NCI-H146 (cell line): ENCODE results near the gene ANAPC2.

ENCODE experiments used
- DNase-seq: peaks from one replicate; lab custom pipeline; 2025; lab: John Stamatoyannopoulos, UW

Gene ANAPC2

DNA sequence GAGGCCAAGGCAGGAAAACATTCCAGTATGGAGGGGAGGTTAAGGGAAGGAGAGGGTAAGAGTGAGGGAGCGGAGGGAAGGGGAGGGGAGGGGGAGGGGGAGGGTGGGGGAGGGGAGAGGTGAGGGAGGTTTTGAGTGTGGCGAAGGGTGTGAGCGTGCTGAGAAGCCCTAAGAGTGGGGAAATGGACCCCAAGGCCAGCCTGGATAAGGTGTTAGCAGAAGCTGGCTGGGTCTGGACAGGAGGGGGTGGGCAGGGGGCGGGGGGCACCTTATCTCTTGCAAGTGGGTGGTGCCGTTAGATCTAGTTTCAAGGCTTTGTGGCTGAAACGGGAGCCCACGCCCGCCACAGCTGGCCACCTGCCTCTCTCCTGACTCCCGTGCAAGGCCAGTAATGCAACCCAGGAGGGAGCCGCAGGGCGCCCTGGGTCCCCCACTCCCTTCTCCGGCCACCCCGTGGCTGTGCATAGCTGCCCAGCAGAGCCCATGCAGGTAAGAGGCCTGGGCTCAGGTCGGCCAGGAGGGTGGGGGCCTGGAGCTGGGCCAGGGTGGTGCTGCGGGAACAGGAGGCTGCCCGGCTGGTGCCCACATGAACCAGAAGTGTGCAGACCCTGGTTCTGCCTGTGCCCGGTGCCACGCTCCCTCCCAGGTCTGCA, 39.6 kb upstream of the ANAPC2 start:
- peak; percentile 29 for DNase-seq

DNA sequence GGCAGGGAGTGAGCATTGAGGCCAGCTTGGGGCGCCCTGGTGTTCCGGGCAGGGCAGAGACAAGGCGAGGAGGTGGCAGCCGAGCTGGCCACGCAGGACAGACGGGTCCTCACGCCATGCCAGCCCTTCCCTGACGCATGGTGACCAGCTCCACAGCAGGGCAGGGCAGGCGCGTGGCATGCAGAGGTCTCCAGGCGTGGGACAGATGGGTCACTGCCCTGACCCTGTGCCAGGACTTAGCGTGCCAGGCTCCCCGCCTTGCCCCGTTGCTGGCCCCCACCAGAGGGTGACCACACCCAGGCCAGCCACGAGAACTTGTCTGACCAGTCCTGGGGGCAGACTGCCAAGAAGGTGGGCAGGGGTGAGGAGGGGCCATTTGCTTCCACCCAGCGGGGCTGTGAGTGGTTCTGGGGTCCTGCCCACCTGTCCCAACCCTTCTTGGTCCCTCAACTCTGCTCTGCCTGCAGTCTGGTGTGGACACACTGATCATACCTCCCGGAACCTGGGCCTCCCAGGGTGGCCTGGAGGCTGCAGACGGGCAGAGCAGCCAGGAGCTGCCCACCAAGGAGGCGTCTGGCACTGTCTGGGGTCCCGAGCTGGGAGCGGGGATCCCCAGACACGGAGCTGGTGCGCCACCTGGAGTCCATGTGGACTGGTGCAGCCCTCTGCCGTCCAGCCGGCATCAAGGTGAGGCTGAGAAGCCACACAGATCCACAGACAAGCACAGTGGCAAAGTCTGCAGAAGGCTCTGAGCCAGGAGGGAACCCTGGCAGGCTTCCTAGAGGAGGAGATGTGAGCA, 38.9 kb upstream of the ANAPC2 start, which contains the start of gene RNF224:
Gene RNF224, plus strand, starts transcription at position 449 of the 799 bp plus-strand sequence. CDS start 834 bp downstream, outside the sequence.
- peak; percentile 63 for DNase-seq

DNA sequence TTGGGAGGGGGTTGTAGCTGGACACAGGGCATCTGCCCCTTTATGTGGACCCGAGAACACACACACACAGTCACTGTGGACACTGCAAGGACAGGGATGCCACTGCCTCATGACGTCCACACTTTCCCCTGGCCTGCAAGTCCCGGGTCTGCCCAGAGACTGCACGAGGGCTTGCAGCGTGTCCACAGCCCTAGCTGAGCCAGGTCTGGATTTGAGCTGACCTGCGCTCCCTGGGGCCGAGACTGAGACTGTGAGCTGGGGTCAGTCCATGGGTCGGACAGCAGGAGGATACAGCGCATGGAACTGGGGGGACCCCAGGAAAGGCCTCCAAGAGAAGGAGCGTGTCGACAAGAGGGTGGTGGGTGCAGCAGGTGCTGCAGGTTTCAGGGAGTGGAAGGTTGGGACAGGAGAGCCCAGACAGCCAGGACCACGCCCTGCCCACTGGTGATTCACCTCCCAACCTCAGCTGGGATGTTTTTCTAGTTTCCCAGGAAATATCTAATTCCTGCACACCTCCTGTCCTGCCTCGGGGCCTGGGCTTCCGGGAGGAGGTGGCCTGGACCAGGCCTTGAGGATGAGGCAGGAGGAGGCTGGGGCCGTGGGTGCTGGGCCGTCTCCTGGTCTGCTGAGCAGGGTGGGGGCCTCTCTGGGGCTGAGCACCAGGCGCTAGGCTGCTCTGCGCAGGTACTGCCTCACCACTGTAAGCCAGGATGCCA, 38.1 kb upstream of the ANAPC2 start:
- no peak for DNase-seq

DNA sequence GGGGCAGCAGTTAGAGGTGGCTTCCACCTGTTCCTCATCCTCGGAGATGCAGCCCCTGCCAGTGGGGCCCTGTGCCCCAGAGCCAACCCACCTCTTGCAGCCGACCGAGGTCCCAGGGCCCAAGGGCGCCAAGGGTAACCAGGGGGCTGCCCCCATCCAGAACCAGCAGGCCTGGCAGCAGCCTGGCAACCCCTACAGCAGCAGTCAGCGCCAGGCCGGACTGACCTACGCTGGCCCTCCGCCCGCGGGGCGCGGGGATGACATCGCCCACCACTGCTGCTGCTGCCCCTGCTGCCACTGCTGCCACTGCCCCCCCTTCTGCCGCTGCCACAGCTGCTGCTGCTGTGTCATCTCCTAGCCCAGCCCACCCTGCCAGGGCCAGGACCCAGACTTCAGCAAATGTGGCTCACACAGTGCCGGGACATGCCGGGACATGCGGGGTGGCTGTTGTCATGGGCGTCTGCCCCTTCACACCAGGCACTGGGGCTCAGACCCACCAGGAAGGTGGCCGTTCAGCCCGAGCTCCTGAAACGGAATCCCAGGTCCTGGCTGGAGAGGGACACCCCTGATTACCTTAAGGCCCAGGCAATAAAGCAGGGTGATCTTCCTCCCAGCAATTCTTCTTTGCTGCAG, 37.5 kb upstream of the ANAPC2 start:
- DNase-seq = no peak

DNA sequence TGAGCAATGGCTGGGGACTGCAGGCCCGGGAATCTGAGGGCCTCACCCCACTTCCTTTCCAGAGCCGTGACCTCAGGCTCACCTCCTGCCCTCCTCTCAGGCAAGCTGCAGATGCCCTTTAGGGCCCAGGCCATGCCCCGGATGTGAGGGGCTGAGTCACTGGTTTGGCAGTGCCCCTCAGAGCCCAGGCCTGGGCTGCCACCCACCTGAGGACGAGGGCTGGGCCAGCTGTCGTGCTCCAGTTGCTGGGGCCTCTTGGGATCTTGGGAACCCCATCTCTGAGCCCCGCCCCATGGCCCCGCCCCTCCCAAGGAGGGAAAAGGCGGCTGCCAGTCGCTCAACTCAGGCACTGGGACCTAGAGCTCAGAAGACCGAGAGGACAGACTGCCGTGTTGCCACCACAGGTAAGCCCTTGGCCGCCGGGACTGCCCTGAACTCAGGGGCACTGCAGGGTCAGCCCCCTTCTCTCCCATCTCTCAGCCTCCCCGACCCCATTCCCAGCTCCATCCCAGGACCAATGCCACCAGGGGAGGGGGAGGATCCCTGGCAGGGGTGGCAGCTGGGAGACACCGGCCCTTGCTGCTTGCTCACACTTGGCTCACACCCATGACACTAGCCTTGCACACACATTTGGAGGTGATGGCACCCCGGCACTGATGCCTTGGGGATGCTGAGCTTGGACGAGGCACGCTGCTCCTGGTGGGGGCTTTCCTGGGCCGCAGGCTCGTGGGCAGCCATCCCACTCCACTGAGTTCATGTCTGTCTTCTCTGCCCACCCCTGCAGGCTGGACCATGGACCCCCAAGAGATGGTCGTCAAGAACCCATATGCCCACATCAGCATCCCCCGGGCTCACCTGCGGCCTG, 36.7 kb upstream of the ANAPC2 start, which contains the start of gene CYSRT1:
Gene CYSRT1, plus strand, starts transcription at position 345 of the 865 bp plus-strand sequence. Its CDS starts 448 bp downstream, at position 793.
- DNase-seq = no peak

DNA sequence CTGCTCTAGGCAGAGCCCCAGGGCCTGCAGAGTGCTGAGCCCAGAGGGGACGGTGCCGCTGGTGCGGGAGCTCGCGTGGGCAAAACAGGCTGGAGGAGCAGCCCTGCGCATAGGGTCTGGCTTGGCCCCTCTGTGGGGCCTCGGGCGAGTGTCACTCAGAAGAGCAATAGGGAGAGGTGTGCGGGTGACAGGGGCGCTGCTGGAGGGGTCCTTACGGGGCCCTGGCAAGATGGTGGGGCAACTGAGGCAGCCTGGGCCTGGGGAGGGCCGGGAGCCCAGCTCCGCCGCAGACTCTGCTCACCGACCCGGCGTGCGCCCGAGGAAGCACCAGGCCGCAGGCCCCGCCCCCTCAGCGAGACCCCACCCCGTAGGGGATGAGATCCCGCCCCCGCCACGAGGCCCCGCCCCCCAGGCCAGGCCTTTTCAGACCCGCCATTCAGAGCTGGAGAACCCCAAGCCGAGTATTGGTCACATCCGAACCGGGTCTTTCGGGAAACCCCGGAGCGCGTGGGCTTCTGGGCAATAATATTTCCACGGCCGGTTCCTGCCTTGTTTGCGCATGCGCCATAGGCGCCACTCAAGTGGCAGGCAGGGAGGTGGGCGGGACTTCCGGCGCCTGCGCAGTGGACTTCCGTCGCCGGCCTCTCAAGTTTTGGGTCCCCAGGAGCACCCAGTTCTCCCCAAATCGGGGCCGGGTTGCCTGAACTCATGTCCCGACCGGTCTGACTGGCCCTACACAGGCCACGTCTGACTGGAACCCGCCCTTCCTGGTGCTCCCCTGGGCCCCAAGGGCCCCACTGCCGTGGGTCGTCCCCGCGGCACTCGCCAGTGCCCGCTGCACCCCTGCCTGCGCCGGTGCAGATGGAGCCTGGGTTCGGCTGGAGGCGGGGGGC, 35.0 kb upstream of the ANAPC2 start:
- peak; percentile 96 for DNase-seq

DNA sequence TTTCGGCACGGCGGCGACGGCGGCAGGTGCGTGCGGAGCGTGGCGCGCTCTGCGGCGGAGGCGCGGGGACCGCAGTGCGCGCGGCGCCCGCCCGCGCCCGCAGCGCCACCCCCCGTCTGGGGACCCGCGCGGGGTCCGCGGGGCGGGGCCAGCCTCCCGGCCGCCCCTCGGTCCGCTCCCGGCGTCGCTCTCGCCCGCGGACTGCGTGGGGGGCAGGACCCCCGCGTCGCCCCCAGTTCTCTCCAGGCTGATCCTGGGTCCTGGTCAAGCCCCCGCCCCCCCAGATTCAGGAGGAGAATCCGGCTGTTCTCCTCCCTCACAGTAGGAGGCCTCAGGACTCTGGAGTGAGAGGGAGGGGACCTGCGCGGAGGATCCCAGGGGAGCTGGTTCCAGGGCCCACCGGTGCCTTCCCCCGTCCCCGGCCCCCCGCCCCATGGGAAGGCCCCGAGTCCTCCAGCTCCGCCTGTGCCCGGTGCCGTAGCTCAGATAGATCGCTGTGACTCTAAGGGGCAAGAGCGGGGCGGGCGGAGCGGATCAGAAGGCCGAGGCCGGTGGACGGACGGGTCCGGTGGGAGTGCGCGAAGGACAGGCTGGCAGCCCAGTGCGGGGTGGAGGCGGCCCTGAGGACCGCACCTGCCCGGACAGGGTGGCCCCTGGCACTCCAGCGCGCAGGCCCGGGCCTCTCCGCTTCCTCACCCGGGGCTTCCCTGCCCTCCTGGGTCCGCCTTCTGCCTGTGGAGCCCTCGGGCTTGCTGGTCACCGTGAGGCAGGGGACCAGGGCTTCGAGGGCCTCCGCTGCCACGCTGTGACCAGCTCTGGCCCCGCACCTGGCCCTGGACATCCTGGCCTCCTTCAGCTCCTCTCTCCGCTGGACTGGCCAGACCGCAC, 34.1 kb upstream of the ANAPC2 start, which contains the start of gene RNF208:
Gene RNF208, minus strand, starts transcription at position 51 of the 888 bp plus-strand sequence. CDS start 1,028 bp downstream, outside the sequence.
- DNase-seq = peak; percentile 57

DNA sequence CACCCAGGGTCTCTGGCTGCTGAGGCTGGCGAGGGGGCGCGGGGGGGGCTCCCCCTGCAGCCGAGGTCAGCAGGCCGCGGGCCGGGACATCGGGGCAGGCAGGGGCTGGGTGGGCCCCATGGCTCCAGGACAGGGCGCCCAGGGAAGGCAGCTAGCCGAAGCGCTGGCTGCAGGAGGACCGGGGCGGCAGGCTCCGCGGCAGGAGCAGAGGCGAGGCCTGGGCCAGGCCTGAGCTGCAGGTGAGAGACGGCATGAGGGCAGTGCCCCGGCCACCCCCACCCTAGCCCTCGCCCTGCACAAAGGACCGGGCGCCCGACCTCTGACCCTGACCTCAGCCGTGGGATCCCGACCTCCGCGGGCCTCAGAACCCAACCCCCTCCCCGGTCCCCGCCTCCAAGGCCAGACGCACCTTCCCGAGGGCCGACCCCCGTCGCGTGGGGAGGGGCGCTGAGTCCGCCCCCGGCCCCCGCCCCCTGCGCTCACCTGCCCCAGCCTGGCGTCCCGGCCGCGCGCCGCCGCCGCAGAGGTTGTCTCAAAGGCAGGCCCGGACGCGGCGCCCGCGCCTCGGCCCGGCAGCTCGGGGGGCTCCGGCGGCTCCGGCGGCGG, 33.2 kb upstream of the ANAPC2 start:
- peak; percentile 45 for DNase-seq

DNA sequence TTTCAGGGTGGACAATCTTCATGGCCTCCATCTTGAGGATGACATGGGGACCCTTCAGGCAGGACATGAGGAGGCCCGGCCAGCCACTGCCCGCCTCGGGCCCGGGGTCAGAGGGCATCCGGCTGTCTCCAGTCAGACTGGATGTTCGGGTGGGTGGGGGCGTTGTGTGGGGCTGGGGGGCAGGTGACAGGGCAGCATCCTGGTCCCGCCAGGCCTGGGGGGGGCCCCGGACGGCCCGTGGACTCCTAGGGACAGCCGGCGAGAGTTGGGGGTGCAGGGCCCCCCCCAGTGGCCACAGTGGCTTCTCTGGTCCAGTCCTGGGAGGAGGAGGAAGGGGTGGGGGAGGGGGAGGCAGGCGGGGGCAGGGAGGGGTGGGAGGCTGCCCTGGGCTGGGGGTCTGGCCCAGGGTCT, 32.7 kb upstream of the ANAPC2 start:
- no peak for DNase-seq

DNA sequence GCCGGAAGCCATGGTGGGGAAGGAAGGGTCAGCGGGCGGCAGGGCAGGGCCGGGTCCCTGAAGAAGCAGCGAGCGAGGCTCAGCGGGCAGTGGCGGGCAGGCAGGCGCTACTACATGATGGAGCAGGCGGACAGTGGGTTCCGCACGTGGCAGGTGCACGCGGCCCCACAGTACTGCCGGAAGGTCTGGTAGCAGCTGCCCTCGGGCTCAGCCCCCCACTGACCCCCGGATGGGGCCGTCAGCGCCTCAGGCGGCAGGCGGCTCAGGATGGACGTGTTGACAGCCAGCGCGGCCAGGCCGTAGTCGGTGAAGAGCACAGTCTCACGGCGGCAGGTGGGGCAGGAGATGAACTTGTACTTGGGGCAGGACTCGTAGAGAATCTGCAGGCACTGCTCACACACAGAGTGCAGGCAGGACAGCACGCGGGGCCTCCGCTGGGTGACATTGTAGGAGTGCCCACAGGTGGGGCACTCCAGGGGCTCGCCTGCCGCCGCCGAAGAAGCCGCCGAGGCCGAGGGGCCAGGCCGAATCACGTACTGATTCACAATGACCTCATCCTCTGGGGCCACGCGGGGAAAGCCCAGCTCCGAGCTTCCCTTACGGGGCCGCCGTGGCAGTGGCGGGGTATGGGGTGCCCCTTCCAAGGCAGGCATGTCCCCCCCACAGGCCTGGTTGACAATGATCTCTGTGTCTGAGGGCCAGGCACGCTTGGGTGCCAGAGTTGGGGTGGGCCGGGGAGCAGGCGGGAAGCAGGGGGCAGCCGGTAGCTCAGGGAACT, 32.1 kb upstream of the ANAPC2 start:
- DNase-seq = no peak

DNA sequence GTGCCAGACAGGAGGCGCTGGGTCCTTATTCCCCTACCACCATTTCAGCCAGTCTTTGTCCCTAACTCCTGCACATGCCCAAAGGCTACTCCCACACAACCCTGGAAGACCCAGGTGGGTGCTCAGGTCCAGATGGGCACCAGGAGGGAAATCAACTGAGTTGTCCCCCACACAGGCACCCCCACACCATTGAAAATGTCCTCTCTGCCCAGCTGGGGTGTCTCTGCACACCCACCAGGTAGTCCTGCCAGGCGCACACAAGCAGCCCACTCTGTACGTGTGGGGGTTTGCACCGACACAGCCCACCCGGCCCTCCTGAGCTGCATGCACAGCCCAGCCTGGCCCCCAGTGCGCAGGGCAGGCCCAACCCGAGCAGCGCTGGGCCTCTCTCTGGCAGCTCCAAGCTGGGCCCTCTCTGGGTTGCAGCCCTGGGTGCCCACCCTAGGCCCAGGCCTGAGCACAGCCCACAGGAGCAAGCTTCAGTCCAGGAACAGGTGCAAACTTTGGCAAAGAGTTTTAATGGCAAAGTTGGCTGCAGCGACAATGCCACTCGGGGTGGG, 31.5 kb upstream of the ANAPC2 start:
- no peak for DNase-seq

DNA sequence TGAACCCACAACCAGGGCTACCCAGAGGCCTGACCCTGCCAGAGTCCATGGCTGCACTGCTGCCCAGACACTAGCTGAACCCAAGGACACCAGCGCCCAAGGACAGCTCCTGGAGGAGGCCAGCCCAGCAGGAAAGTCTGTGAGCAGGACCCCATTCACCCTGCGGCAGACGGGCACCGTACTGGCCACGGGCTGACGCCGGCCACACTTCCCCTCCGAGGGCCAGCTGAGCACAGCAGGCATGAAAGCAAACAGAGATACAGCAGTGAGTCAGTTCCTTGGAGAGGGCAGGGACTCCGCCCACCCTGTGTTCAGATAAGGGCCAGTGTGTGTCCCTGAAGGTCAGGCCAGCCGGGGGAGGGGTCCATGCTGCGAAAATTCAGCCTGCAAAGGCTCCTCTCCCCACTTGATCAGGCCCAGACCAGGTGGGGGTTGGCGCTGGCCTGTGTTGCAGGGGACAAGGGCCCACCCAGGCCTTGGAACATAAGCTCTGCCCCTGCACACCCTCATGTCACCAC, 30.5 kb upstream of the ANAPC2 start:
- peak; percentile 33 for DNase-seq

DNA sequence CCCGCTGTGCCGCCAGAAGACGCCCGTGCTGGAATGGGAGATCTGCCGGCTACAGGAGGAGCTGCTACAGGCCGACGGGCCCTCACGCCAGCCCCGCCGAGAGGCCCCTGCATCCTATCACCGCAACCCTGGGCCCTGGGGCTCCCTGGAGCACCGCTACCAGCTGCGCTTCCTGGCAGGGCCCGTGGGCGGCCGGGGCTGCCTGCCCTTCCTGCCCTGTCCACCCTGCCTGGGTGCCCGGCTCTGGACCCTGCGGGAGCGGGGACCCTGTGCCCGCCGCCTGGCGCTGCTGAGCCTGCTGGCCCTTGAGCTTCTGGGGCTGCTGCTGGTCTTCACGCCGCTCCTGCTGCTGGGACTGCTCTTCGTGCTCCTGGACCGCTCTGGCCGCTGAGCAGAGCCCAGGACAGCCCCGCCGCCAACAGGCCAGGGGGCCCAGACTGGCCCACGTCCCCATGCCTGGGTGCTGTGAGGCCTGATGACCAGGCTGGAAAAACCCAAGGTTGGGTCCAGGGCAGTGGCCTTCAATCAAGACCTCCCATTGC, 29.9 kb upstream of the ANAPC2 start:
- no peak for DNase-seq

DNA sequence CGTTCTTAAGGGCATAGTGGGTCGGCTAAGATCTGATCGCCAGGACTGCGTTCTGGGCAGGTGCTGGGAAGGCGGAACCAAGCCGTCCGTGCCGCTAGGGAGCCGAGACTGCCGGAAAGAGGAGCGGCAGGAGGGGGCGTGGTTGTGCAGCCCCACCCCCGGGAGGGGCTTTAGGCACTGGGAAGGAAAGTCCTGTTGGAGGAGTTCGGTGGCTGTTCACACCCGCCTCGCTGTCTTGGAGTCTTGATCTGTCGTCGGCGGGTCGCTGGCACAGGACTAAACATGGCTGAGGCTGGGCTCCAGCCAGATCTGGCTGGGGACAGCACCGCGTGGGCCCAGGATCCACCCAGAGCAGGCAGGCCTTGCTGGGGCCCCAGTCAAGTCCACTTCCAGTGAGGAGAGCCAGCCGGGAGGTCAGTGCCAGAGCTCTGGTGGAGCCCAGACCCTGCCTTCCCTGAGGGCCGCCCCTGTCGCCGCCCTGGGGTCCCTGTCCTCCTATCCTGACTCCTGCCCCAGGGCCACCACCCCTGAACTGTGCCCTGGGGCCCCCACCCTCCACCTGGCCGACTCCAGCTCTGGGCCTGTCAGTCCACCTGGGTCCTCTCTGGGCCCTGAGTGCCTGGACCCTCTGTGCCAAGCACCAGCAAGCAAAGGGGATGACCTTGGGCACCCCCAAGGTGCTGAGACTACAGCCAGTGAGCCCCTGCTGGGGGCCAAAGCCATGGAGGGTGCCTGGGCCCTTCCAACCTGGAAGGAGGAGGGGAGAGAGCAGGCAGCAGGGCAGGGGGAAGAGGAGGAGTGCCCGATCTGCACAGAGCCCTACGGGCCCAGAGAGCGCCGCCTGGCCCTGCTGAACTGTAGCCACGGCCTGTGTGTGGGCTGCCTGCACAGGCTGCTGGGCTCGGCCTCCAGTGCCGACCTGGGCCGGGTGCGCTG, 29.2 kb upstream of the ANAPC2 start:
- no peak for DNase-seq

DNA sequence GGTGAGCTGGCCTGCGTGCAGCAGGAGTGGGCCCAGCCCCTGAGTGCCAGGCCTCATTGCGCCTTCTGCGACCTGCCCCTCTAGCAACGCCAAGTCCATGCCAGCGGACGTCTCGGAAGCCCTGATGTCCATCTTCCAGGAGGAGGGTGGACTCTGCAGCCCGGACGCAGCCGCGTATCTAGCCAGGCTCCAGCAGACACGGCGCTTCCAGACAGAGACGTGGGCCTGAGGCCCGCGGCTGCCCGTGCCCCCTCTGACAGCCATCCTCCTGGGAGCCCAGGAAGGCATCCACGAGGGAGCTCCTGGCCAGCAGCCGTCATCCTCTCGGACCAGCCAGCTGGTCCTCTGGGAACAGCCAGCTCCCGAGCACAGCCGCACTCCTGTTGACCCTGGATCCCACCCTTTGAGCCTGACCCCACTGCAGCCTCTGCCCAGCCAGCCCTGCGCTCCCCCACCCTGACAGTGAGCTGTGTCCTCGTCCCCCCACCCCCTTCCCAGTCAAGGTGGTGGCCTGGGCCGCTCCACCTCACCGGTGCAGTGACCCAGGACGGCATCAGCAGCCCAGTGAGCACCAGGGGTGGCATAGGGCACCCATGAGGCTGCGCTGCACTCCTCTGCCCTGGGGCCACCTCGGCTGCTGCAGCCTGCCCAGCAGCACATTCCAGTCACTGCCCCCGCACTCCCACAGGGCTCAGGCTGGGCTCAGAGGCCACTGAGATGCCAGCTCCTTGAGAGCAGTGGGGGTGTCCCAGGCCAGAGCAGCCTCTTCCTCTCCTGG, 28.0 kb upstream of the ANAPC2 start:
- DNase-seq = no peak
